A204.1 (cell line): ENCODE measurements around the gene HDX.
"Not testable (repeated sequence)": the region's sequence is repeated elsewhere in the genome, so short reads cannot be mapped to it uniquely, and the experiment has no call there.

ENCODE experiments used
- FAIRE-seq: peaks from 2 replicates; lab custom pipeline; 2012; peaks lifted over from hg19 to GRCh38; lab: Jason Lieb, UNC

Gene HDX

GRCh38 chrX:84339507-84340364 lies 162.5 kb downstream of the HDX start:
- no peak for FAIRE-seq

GRCh38 chrX:84336646-84337045 lies 165.6 kb downstream of the HDX start:
- no peak for FAIRE-seq

GRCh38 chrX:84335121-84335520 lies 167.1 kb downstream of the HDX start:
- FAIRE-seq = no peak

- no peak for FAIRE-seq
Measured at GRCh38 chrX:84322083-84322827, 180.0 kb downstream of the HDX start.

GRCh38 chrX:84320614-84321013 lies 181.6 kb downstream of the HDX start:
- no peak for FAIRE-seq

GRCh38 chrX:84320023-84320422 lies 182.2 kb downstream of the HDX start:
- FAIRE-seq = no peak

GRCh38 chrX:84318661-84319060 lies 183.6 kb downstream of the HDX start:
- FAIRE-seq = no peak

- FAIRE-seq = not testable (repeated sequence)
Measured at GRCh38 chrX:84315946-84316345, 186.3 kb downstream of the HDX start.
